Heart right ventricle (tissue), 16 donors: ENCODE data around the gene USP17L10. TPM values are rescaled to one million over a fixed set of nuclear protein-coding genes. Genes with fewer than 3 reads are reported as not detected.
"Not testable (repeated sequence)": the region's sequence is repeated elsewhere in the genome, so short reads cannot be mapped to it uniquely, and the experiment has no call there.

Source experiments
- ATAC-seq, 8 donors: fragments of 200-7000 bp; cut with Tn5 transposase; one replicate each; pipeline ENCODE4 v1.9.1; 2020; ENCODE audit warnings: mild to moderate bottlenecking in 8 of 8, moderate library complexity in 8 of 8, moderate number of reproducible peaks in 1 of 8
- DNase-seq, 2 donors: peaks; one replicate each; pipeline ENCODE4 v3.0.0-alpha.2; 2020
- H3K27ac ChIP-seq, 10 donors: fragments of 200-600 bp; sonication (generic) in 2 of 10; one replicate each; pipeline versions ENCODE4 v1.5.0 to v1.8.0; 2020 to 2022; ENCODE audit warnings: mild to moderate bottlenecking in 3 of 10
- H3K27me3 ChIP-seq, 7 donors: fragments of 200-600 bp; one replicate each; pipeline ENCODE4 v1.8.0; 2021 to 2022; ENCODE audit warnings: mild to moderate bottlenecking in 2 of 7
- H3K36me3 ChIP-seq, 9 donors: fragments of 200-600 bp; sonication (generic) in 1 of 9; one replicate each; pipeline versions ENCODE4 v1.5.0 to v1.8.0; 2020 to 2022; ENCODE audit warnings: mild to moderate bottlenecking in 2 of 9
- H3K4me1 ChIP-seq, 9 donors: fragments of 200-600 bp; sonication (generic) in 1 of 9; one replicate each; pipeline versions ENCODE4 v1.5.0 to v1.8.0; 2020 to 2022; ENCODE audit warnings: mild to moderate bottlenecking in 4 of 9
- H3K4me3 ChIP-seq, 10 donors: fragments of 200-600 bp; sonication (generic) in 2 of 10; one replicate each; pipeline versions ENCODE4 v1.5.0 to v1.8.0; 2020 to 2022; ENCODE audit warnings: mild to moderate bottlenecking in 7 of 10, moderate library complexity in 2 of 10
- H3K9me3 ChIP-seq, 11 donors: fragments of 200-600 bp in 10 of 11; sonication (generic) in 2 of 11; one replicate each; pipeline versions ENCODE4 v1.5.0 to v1.8.0; 2013 to 2022; ENCODE audit warnings: mild to moderate bottlenecking in 2 of 11, control low read depth in 1 of 11, moderate library complexity in 1 of 11
- WGBS, 2 donors: extraction: QIAGEN DNeasy Blood & Tissue Kit; methylation state at CpG; one replicate each; pipeline ENCODE4 v1.1.7; 2013; ENCODE audit warnings: inconsistent platforms in 1 of 2; 5-methylcytosine and 5-hydroxymethylcytosine counted together
- intact Hi-C, 10 donors: fragments of 100-400 bp; cut with DNase I; formaldehyde crosslinking; loops; one replicate each; pipeline versions ENCODE4 v1.11.1 to v1.14.2; 2022
- polyA plus RNA-seq, 2 donors: library from polyadenylated mRNA; stranded (reverse); fragments of 200-250 nt; gene quantifications; one replicate each; pipeline ENCODE4 v1.2.3, GENCODE V29; 2013
- total RNA-seq, 10 donors: library from RNA; stranded (reverse); fragmentation: NEBNext Ultra II Directional in 3 of 10; extraction: Animal tissue kit (Norgen Biotek cat#: 25700) in 3 of 10; gene quantifications; one replicate each; pipeline versions ENCODE4 v1.2.1 to v1.2.4, GENCODE V29; 2021 to 2023
- donor health status: Arrhythmogenic right ventricular cardiomyopathy.
- donor health status: ischemic (EF 13 %, LVEDD 7.1; RV severe dilation, severe dysfunction).
- donor health status: healthy with polysubstance abuse.
- donor health status: DM: no; HTN: yes; CAD: no.
- donor health status: DM: no; HTN: no; CAD: no.
- donor health status: ischemic (EF 25% LVEDD 6.9; RV normal size, moderate dysfunction).
- donor health status: ischemic (EF 25% LVEDD 5.7; RV mildly dilated, moderate dysfunction).
- donor health status: healthy.
- donor health status: DM: yes; HTN: yes; CAD: no.
- donor health status: Ischemic cardiomyopathy.
- donor health status: ischemic (EF 35%, LVEDD 5.7; RV mildly dilated, moderate dysfunction).
- donor health status: nonischemic (EF 11% LVEDD 7.7; RV severe dilation, severe dysfunction).
- donor health status: DM: yes; HTN: yes; CAD: no.
- donor health status: PGD.
- donor health status: ischemic (EF 29% LVEDD 5.4; RV normal size, mild dysfunction).
- donor health status: nonischemic (EF 23%, LVEDD 6.1; RV moderate dilation, normal function).

USP17L10 gene
- total and polyA plus RNA-seq, 12 donors: not detected

DNA sequence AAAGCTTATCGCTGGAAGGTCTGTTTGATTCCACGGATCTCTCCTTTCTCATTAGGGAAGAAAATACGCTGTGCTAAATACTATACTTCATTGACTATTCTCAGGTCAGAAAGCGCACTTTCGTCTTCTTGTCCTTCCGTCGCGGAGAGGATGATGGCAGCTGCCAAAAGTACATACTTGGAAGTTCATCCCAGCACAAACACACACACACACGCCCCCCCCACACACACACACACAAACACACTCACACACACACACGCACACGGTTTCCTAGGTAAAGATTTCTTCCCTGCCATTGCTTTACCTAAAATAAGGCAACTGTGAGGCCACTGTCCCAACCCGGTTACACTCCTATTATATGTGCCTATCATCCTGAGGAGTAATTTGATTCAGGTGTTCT is 28.0 kb downstream of the USP17L10 start:
- H3K27ac ChIP-seq, ATAC-seq, H3K36me3 ChIP-seq, H3K27me3 ChIP-seq, H3K9me3 ChIP-seq, H3K4me1 ChIP-seq, H3K4me3 ChIP-seq, intact Hi-C loops: not testable (repeated sequence)
- DNase-seq: peak in 1 of 2 donors; percentile 4
- WGBS, 2 donors: 83 to 84% methylated on average over 11 of the region's 12 CpGs

DNA sequence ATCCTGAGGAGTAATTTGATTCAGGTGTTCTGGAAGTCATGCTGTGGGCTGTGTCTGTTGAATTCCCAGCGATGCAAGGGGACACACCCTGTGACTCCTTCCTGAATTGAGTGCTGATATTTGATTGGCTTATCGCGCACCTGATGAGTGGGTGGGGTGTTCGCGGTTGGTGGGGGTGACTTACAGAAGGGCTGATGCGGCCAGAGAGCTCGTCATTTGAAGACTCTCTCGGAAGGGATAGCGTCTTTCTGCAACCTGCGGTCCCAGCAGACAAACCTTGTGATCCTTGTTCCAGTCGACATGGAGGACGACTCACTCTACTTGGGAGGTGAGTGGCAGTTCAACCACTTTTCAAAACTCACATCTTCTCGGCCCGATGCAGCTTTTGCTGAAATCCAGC is 33.1 kb downstream of the USP17L10 start, which contains the start of gene USP17L17:
Gene USP17L17, plus strand, starts transcription at position 301 of the 400 bp plus-strand sequence. Its CDS starts 0 bp downstream, at position 301.
- H3K36me3 ChIP-seq, H3K27ac ChIP-seq, H3K9me3 ChIP-seq, ATAC-seq, H3K4me1 ChIP-seq, DNase-seq, intact Hi-C loops, H3K27me3 ChIP-seq, H3K4me3 ChIP-seq: not testable (repeated sequence)
- 91 to 93% methylated on average over 5 of the region's 14 CpGs for WGBS, 2 donors

DNA sequence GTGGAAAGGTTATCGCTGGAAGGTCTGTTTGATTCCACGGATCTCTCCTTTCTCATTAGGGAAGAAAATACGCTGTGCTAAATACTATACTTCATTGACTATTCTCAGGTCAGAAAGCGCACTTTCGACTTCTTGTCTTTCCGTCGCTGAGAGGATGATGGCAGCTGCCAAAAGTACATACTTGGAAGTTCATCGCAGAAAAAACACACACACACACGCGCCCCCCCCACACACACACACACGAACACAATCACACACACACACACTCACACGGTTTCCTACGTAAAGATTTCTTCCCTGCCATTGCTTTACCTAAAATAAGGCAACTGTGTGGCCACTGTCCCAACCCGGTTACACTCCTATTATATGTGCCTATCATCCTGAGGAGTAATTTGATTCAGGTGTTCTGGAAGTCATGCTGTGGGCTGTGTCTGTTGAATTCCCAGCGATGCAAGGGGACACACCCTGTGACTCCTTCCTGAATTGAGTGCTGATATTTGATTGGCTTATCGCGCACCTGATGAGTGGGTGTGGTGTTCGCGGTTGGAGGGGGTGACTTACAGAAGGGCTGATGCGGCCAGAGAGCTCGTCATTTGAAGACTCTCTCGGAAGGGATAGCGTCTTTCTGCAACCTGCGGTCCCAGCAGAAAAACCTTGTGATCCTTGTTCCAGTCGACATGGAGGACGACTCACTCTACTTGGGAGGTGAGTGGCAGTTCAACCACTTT is 37.7 kb downstream of the USP17L10 start, which contains the start of gene USP17L18:
Gene USP17L18, plus strand, starts transcription at position 678 of the 728 bp plus-strand sequence. Its CDS starts 0 bp downstream, at position 678.
- 81 to 89% methylated on average over 14 to 19 of the region's 26 CpGs for WGBS, 2 donors

DNA sequence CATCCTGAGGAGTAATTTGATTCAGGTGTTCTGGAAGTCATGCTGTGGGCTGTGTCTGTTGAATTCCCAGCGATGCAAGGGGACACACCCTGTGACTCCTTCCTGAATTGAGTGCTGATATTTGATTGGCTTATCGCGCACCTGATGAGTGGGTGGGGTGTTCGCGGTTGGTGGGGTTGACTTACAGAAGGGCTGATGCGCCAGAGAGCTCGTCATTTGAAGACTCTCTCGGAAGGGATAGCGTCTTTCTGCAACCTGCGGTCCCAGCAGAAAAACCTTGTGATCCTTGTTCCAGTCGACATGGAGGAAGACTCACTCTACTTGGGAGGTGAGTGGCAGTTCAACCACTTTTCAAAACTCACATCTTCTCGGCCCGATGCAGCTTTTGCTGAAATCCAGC is 42.6 kb downstream of the USP17L10 start, which contains the start of gene USP17L19:
Gene USP17L19, plus strand, starts transcription at position 301 of the 400 bp plus-strand sequence. Its CDS starts 0 bp downstream, at position 301.
- H3K4me3 ChIP-seq, H3K27me3 ChIP-seq, intact Hi-C loops, H3K27ac ChIP-seq, ATAC-seq, H3K4me1 ChIP-seq, H3K9me3 ChIP-seq, DNase-seq, H3K36me3 ChIP-seq: not testable (repeated sequence)
- no CpG with 5 or more reads among the region's 13 CpGs for WGBS, 2 donors

More for the DNA sequence above, 37.7 kb downstream of the USP17L10 start, which contains the start of gene USP17L18:
- H3K4me1 ChIP-seq, H3K27ac ChIP-seq, H3K4me3 ChIP-seq, intact Hi-C loops, H3K9me3 ChIP-seq, H3K27me3 ChIP-seq, ATAC-seq, H3K36me3 ChIP-seq: not testable (repeated sequence)
- DNase-seq: peak in 1 of 2 donors; percentile 4

DNA sequence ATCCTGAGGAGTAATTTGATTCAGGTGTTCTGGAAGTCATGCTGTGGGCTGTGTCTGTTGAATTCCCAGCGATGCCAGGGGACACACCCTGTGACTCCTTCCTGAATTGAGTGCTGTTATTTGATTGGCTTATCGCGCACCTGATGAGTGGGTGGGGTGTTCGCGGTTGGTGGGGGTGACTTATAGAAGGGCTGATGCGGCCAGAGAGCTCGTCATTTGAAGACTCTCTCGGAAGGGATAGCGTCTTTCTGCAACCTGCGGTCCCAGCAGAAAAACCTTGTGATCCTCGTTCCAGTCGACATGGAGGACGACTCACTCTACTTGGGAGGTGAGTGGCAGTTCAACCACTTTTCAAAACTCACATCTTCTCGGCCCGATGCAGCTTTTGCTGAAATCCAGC is 47.4 kb downstream of the USP17L10 start, which contains the start of gene USP17L20:
Gene USP17L20, plus strand, starts transcription at position 301 of the 400 bp plus-strand sequence. Its CDS starts 0 bp downstream, at position 301.
- H3K27ac ChIP-seq, intact Hi-C loops, ATAC-seq, H3K27me3 ChIP-seq, H3K4me1 ChIP-seq, H3K9me3 ChIP-seq, DNase-seq, H3K36me3 ChIP-seq, H3K4me3 ChIP-seq: not testable (repeated sequence)
- WGBS, 2 donors: no CpG with 5 or more reads among the region's 15 CpGs

Other genes with a start within 250 kb of the USP17L10 start
- gene FAM90A26, start 40.2 kb upstream of the USP17L10 start, total RNA-seq: not detected
- not detected for gene FAM90A26, start 40.2 kb upstream of the USP17L10 start, polyA plus RNA-seq
- not detected for gene USP17L11, start 4.7 kb downstream of the USP17L10 start, total RNA-seq
- not detected for gene USP17L11, start 4.7 kb downstream of the USP17L10 start, polyA plus RNA-seq
- not detected for gene USP17L12, start 9.5 kb downstream of the USP17L10 start, total RNA-seq
- not detected for gene USP17L12, start 9.5 kb downstream of the USP17L10 start, polyA plus RNA-seq
- gene USP17L13, start 14.2 kb downstream of the USP17L10 start, total RNA-seq: not detected
- gene USP17L13, start 14.2 kb downstream of the USP17L10 start, polyA plus RNA-seq: not detected
- gene USP17L15, start 23.7 kb downstream of the USP17L10 start, total RNA-seq: not detected
- gene USP17L15, start 23.7 kb downstream of the USP17L10 start, polyA plus RNA-seq: not detected
- gene USP17L17, start 33.2 kb downstream of the USP17L10 start, total RNA-seq: not detected
- not detected for gene USP17L17, start 33.2 kb downstream of the USP17L10 start, polyA plus RNA-seq
- not detected for gene USP17L18, start 38.0 kb downstream of the USP17L10 start, total RNA-seq
- gene USP17L18, start 38.0 kb downstream of the USP17L10 start, polyA plus RNA-seq: not detected
- gene USP17L19, start 42.7 kb downstream of the USP17L10 start, total RNA-seq: not detected
- gene USP17L19, start 42.7 kb downstream of the USP17L10 start, polyA plus RNA-seq: not detected
- not detected for gene USP17L20, start 47.5 kb downstream of the USP17L10 start, total RNA-seq
- not detected for gene USP17L20, start 47.5 kb downstream of the USP17L10 start, polyA plus RNA-seq
- not detected for gene USP17L21, start 52.2 kb downstream of the USP17L10 start, total RNA-seq
- gene USP17L21, start 52.2 kb downstream of the USP17L10 start, polyA plus RNA-seq: not detected
- gene USP17L22, start 57.0 kb downstream of the USP17L10 start, total RNA-seq: not detected
- gene USP17L22, start 57.0 kb downstream of the USP17L10 start, polyA plus RNA-seq: not detected
- not detected for gene USP17L24, start 114.5 kb downstream of the USP17L10 start, total RNA-seq
- gene USP17L24, start 114.5 kb downstream of the USP17L10 start, polyA plus RNA-seq: not detected
- gene USP17L25, start 119.3 kb downstream of the USP17L10 start, total RNA-seq: not detected
- not detected for gene USP17L25, start 119.3 kb downstream of the USP17L10 start, polyA plus RNA-seq
- gene USP17L26, start 124.0 kb downstream of the USP17L10 start, total RNA-seq: not detected
- gene USP17L26, start 124.0 kb downstream of the USP17L10 start, polyA plus RNA-seq: not detected
- not detected for gene USP17L5, start 128.7 kb downstream of the USP17L10 start, total RNA-seq
- not detected for gene USP17L5, start 128.7 kb downstream of the USP17L10 start, polyA plus RNA-seq
- not detected for gene USP17L27, start 133.5 kb downstream of the USP17L10 start, total RNA-seq
- gene USP17L27, start 133.5 kb downstream of the USP17L10 start, polyA plus RNA-seq: not detected
- not detected for gene USP17L28, start 138.2 kb downstream of the USP17L10 start, total RNA-seq
- not detected for gene USP17L28, start 138.2 kb downstream of the USP17L10 start, polyA plus RNA-seq
- gene USP17L29, start 143.0 kb downstream of the USP17L10 start, total RNA-seq: not detected
- not detected for gene USP17L29, start 143.0 kb downstream of the USP17L10 start, polyA plus RNA-seq
- not detected for gene USP17L30, start 152.5 kb downstream of the USP17L10 start, total RNA-seq
- not detected for gene USP17L30, start 152.5 kb downstream of the USP17L10 start, polyA plus RNA-seq
- gene DEFB131A, start 233.8 kb downstream of the USP17L10 start, total RNA-seq: not detected
- not detected for gene DEFB131A, start 233.8 kb downstream of the USP17L10 start, polyA plus RNA-seq